SK-MEL-5 (cell line): ENCODE measurements around the gene GGPS1. TPM values are rescaled to one million over a fixed set of nuclear protein-coding genes. Genes with fewer than 3 reads are reported as not detected.
"Not testable (repeated sequence)": the region's sequence is repeated elsewhere in the genome, so short reads cannot be mapped to it uniquely, and the experiment has no call there.

ENCODE experiments used
- DNase-seq: peaks from one replicate; pipeline ENCODE4 v3.0.0-alpha.2; 2016; ENCODE audit warnings: low read depth, low spot score
- in situ Hi-C: cut with HindIII; loops from 2 replicates; pipeline ENCODE4 v1.10.0; 2016; ENCODE audit warnings: low sequenced_read_pairs, high pct_unique_total_duplicates, low pct_unique_long_range_greater_than_20kb
- total RNA-seq: library from RNA; depleted of rRNA; stranded (reverse); fragments of >200 nt; shearing (Covaris generic); gene quantifications from 2 replicates; pipeline ENCODE4 v1.2.3, GENCODE V29; 2014

GGPS1 gene
- total RNA-seq, 1 experiment from 2014 or later, result 24.6 TPM

DNA sequence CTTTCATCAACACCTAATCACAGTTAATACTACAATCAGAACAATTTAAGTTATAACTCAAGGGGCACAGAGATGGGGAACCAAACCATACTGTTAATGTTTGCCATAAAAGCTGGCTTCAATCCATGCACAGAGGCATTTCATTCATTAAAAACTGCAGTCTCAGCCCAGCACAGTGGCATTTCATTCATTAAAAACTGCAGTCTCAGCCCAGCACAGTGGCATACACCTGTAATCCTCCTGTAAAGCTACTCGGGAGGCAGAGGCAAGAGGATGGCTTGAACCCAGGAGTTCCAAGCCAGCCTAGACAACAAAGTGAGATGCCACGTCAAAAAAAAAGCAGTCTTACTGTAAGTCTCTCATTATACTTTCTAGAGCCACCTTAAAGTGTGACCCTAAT is 29.6 kb upstream of the GGPS1 start:
- DNase-seq, result no peak
- in situ Hi-C loops, result no loop called here

DNA sequence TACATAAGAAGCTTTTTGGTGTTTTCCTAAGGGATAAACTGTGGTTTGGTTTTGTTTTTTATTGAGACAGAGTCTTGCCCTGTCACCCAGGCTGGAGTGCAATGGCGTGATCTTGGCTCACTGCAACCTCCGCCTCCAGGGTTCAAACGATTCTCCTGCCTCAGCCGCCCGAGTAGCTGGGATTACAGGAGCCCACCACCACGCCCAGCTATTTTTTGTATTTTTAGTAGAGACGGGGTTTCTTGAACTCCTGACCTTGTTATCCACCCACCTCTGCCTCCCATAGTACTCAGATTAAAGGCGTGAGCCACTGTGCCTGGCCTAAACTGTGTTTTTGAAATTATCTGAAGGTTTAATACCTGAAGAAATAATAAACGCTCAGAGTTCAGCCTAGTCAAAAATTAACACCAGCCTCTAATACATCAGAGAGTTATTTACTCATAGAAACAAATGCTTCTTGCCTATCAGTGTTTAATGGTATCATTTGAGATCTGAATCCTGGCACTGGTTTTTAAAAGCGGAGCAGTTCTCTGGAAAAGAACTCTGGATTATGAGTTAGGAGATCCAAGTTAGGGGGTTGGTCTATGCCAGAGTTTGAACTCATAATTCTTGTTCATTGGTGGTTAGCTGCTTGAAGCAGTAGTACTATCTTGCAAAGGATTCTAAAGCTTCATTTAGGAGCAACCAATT is 29.1 kb upstream of the GGPS1 start:
- in situ Hi-C loops, result no loop called here
- no peak for DNase-seq

DNA sequence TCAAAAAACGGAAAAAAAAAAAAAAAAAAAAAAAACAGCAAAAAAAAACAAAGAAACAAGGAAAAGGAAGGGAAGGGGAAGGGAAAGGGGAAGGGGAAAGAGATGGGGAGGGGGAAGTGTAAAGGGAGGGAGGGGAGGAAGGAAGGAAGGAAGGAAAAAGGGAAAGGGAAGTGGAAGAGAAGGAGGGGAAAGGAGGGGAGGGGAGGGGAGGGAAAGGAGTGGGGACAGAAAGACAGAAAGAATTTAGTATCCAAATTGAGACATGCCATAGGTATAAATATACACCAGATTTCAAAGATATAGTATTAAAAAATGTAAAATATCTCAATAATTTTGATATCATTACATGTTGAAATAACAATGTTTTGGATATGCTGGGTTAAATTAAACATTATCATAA is 26.2 kb upstream of the GGPS1 start:
- in situ Hi-C loops, result no loop called here
- DNase-seq, result no peak

DNA sequence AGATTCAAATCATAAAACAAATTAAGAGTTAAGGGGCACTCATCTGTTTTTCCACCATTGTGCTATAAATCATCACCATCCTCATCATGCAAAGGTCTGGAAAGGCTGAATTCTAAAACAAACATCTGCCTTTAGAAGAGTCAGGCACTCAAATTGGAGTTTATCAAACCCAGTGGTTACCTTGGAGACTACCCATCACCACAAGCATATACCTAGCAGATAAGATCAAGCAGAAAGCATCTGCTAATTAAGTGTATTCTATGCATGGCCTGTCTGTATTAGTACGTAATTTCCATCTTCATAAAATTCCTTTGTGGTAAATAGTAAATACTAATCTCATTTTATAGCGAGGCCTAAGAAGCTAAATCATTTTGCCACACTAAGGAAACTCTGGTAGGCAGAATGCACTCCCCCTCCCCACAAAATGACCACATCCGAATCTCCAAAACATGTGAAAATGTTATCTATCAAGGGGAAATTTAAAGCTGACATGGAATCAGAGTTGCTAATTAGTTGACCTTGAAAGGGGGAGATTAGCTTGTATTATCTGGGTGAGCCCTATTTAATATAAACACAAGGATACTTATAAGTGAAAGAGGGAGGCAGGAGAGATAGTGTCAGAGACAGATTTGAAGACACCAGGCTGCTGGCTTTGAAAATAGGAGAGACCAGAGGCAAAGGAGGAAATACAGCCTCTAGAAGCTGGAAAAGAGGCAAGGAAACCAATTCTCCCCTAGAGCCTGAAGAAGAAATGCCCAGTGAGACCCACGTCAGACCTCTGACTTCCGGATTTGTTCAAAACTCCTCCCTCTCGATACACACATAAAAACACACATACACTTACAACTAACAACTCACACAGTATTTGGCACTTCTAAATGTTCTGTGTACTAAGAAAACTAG is 23.6 kb upstream of the GGPS1 start:
- no peak for DNase-seq
- in situ Hi-C loops, result no loop called here

DNA sequence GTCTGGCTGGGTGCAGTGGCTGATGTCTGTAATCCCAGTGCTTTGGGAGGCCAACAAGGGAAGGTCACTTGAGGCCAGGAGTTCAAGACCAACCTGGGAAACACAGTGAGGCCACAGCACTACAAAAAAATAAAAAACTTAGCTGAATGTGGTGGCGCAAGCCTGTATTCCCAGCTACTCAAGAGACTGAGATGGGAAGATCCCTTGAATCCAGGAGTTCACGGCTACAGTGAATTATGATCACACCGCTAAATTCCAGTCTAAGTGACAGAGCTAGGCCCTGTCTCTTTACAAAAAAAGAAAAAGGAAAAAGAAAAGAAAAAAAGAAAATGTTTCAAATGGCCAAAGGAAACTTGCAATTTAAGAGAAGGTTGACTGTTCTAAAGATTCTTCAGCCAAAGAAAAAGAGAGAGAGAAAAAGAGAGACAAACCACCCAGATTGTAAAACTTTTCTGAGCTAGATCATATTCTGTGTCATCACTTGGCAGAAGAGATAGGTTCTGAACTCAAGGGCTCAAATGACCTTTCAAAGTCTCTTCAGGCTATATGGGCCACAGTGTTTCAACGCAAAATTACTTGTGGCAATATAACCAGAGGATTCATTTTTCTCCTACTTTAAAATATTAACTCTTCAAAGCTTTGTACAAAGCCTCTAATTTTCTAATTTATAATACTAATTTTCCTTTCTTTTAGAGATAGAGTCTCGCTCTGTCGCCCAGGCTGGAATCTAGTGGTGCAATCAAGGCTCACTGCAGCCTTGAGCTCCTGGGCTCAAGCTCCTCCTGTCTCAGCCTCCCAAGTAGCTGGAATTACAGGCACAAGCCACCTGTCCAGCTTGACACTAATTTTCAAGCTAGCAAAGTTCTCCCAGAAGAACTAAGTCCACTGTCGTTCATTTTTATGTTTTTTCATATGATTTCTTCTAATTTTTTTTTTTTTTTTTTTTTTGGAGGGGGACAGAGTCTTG is 20.9 kb upstream of the GGPS1 start:
- no peak for DNase-seq
- in situ Hi-C loops, result no loop called here

DNA sequence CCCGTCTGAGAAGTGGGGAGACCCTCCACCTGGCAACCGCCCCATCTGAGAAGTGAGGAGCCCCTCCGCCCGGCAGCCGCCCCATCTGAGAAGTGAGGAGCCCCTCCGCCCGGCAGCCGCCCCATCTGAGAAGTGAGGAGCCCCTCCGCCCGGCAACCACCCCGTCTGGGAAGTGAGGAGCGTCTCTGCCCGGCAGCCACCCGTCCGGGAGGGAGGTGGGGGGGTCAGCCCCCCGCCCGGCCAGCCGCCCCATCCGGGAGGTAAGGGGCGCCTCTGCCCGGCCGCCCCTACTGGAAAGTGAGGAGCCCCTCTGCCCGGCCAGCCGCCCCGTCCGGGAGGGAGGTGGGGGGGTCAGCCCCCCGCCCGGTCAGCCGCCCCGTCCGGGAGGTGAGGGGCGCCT is 19.2 kb upstream of the GGPS1 start:
- in situ Hi-C loops, DNase-seq: not testable (repeated sequence)

DNA sequence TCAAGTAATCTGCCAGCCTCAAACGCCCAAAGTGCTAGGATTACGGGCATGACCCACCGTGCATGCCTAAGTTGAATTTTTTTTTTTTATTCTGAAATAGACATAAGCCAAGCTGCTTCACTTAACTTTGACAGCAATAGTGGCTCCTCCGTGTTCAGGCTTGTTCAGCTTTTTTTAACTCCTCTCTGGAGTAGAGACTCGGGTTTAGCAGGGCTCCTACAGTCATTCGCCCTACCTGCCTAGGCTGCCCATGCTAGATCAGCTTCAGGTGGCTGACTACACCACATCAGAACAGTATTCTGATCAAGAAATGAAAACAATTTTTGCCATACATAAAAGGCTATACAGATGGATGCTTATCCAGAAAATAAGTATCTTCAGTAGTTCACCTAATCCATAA is 15.1 kb upstream of the GGPS1 start:
- DNase-seq, result no peak
- in situ Hi-C loops, result no loop called here

DNA sequence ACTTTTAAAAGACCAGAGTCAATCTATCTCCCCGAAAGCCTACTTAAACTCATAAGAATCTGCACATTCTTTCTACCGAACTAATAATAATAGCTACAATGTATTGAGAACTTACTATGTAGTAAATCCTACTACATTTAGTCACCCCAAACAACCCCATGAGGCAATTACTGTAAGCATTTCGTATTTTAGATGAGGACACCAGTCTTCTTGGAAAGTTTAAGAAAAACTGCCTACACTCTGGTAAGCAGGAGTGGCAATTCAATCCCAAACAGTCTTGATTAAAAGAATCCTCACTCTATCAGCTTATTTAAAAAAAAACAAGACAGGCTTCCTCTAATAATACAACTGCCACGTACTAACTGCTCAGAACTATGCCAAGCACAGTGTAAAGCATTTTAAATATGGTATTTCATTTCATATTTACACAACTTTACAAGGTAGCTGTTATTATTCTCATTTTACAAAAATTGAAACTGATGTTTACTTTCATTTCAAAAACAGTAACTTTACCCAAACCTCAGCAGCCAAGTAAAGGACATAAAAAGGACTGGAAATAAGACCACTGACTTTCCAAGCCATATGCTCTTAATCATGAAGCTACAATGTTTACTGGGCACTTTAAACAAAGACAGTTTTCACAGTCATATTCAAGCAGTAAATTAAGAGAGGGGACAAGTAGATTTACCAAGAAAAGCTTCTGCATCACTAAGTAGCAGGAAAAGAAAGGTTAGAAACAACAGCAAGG is 14.3 kb upstream of the GGPS1 start:
- in situ Hi-C loops, result no loop called here

DNA sequence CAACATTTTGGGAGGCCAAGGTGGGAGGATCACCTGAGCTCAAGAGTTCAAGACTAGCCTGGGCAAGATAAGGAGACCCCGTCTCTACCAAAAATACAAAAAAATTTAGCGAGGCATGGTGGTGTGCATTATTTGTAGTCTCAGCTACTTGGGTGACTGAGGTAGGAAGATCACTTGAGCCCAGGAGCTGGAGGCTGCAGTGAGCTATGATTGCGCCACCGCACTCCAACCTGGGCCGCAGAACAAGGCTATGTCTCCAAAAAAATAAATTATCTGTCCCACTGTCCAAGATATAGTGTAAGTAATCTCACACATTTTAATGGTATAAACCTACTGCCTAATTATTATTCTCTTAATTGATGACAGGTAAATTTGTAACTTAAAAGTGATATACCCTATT is 13.2 kb upstream of the GGPS1 start:
- in situ Hi-C loops, result no loop called here
- DNase-seq, result no peak

More for the DNA sequence above, 14.3 kb upstream of the GGPS1 start:
- no peak for DNase-seq

DNA sequence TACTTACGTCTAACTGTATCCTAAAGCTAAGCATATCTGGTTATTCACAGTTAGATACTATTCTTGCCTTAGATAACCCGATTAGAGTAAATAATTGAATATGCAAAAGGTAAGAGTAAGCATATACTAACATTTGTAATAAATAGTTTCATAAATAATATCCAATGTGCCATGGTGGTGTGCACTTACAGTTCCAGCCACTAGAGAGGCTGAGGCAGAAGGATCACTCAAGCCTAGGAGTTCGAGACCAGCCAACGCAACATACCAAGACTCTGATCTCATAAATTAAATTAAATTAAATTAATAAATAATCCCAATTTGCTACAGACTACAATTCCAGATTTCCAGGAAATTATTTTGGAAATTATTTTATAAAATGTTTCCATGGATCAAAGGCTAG is 12.6 kb upstream of the GGPS1 start:
- in situ Hi-C loops, result no loop called here
- no peak for DNase-seq

DNA sequence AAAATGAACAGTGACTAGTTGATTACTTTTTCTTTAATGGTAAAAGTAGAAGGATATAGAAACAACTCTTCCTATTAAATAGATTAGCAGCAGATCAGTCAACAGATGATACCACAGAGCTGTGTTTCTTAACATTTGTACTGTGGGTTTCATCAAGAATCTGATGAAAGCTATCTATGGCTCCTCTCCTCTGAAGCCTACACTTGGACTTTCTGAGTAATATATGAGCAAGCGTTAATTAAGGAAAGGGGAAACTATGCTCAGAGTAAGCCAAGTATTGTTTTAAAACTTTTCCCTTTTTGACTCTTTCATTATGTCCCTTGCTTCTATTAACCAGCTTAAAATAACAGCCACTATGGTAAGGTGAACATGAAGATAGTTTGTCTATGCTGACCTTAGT is 11.2 kb upstream of the GGPS1 start:
- in situ Hi-C loops, result no loop called here
- no peak for DNase-seq

DNA sequence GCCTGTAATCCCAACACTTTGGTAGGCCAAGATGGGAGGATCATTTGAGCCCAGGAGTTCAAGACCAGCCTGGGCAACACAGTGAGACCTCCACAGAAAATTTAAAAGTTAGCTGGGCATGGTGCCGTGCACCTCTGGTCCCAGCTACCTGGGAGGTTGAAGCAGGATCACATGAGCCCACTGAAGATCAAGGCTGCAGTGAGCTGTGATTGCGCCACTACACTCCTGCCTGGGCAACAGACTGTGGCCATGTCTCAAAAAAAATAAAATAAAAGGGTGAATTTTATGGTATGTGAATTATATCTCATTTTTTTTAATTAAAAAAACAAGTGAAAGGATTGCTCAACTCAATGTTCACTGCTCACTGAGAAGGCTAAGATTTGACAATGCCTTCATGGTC is 9.1 kb upstream of the GGPS1 start:
- in situ Hi-C loops, result no loop called here
- DNase-seq, result no peak

DNA sequence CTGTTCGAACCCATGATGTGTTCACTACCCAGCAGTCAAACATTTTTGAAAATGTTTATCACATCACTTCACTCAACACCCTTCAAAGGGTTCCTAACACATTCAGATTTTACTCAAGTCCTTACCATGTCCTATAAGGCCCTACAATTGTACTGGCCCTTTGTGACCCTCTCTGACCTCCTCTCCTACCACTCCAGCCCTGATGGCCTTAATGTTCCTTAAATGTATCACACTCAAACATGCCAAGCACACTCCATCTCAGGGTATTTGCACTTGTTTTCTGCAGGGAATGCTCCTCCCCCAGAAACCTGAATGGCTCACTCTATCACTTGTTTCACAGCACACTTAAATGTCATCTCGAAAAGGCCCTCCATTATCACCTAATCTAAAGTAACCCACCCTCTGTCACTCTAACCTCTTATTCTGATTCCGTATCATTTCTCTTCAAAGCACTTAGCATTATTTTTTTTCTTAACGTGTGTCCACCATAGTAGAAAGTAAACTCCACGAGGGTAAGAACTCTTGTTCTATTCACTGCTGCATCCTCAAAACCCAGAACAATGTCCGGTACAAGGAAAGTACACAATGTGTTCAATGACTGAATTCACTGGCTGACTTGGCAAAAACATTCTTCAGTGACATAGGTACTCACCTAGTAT is 7.7 kb upstream of the GGPS1 start:
- in situ Hi-C loops, result no loop called here
- no peak for DNase-seq

DNA sequence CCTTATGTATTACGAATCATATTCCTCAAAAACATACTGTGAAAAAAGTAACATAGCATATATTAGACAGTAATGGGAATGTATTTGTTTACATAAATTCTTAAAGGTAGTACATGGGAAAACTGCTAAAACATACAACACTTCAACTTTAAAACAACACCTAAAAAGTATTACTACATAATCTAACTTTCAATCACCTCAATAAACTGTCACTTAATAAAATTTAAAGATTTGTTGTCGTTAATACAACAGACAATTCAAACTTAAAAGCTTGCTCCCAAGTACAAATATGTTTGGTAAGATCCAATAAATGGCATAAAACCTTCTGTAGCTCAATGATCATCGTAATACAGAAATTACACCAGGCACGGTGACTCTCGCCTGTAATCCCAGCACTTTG is 4.1 kb upstream of the GGPS1 start:
- DNase-seq, result no peak
- in situ Hi-C loops, result no loop called here

DNA sequence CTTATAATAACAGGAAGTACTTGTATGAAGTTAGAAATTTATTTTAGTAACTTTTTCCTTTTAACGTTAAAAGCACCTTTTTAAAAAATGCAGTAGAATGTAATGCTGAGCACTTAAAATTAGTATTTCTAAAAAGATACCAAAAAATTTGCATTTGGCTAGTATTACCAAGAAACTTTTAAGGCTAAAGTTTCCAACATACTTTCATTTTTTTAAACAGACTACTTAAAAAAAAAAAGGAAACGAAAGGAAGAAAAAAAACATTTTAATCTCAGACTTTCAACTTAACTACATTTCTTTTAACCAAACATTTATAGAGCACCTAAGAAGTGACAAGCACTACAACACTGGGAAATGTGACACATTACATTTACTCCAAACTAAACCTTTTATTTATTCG is 3.2 kb upstream of the GGPS1 start:
- DNase-seq, result no peak
- in situ Hi-C loops, result no loop called here

DNA sequence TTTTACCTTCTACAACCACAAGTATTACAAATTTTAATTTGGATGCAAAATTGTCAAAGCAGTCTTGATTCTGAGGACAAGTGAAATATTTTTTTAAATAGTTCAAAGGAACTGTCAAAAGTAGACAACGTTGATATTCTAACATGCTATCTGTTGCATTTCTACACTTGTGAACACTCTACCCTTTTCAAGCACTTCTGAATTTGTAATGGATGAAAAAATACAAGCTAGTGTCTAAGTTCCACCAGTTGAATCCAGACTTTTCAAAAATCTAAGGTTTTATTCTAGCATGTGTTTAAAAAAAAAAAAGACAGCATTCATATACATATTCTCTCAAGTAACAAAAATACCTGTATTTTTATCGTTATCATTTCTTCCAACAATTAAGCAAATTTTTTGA is 2.5 kb upstream of the GGPS1 start:
- in situ Hi-C loops, result no loop called here
- no peak for DNase-seq
